Measurements from ENCODE around the gene PRCC.

Gene PRCC

GRCh38 chr1:156845953-156846545 lies 78.7 kb downstream of the PRCC start:
- no peak for DNase-seq

- DNase-seq, result no peak
These were observed 79.3 kb downstream of the PRCC start for GRCh38 chr1:156846643-156847042.

- no peak for DNase-seq
These were observed 80.5 kb downstream of the PRCC start for GRCh38 chr1:156847591-156848460.

GRCh38 chr1:156848461-156849150 lies 81.3 kb downstream of the PRCC start:
- peak; percentile 83 for DNase-seq

DNA sequence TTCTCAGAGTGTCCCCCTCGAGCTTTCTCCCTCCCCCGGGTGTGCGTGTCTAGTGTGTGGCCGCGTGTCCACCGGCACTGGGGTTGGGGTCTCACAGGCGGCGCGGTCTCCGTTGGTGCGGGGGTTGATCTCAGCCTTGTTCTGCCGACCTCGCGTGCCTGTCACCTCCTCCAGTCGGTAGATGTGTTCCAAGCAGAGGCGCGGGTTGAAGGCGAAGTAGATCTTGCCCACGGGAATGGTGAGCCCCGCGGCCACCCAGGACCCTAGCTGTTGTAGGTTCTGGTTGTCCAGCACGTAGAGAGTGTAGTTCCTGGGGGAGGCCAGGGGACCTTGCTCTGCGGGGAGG lies 81.8 kb downstream of the PRCC start:
- DNase-seq, result no peak

All from CD4-positive, alpha-beta T cell treated with Interleukin-21 for 1 hour (primary cell).